Gastrocnemius medialis (tissue), 4 donors: Measurements from ENCODE around the gene PYGO1.

ENCODE experiments used
- CTCF ChIP-seq, 5 experiments: fragments of 450-650 bp in 3 of 5; fragments of 200-600 bp in 2 of 5; sonication (generic) in 2 of 5; IDR thresholded peaks in 4 of 5; conservative IDR thresholded peaks in 1 of 5; 1 replicate in 4 of 5; 2 replicates in 1 of 5; pipeline ENCODE4 v1.5.1; 2016 to 2019; ENCODE audit warnings: antibody characterized with exemption in 5 of 5, mild to moderate bottlenecking in 3 of 5, moderate library complexity in 3 of 5
- POLR2A ChIP-seq, 2 donors: fragments of 450-650 bp; IDR thresholded peaks; one replicate each; pipeline ENCODE4 v1.6.1; 2017; ENCODE audit warnings: antibody characterized with exemption in 2 of 2, mild to moderate bottlenecking in 2 of 2, moderate library complexity in 2 of 2

GRCh38 chr15:55632434-55632833, 44.3 kb upstream of the PYGO1 start:
- TF ChIP-seq CTCF (IDR thresholded peaks at IDR 0.05 in 4 of 5, conservative IDR thresholded peaks at IDR 0.05 in 1 of 5) (no peak), POLR2A (IDR thresholded peaks at IDR 0.05) (no peak)
